Measurements from ENCODE around the gene THAP5. TPM values are rescaled to one million over a fixed set of nuclear protein-coding genes. Genes with fewer than 3 reads are reported as not detected.
"Not testable (repeated sequence)": the region's sequence is repeated elsewhere in the genome, so short reads cannot be mapped to it uniquely, and the experiment has no call there.

Gene THAP5
- total and polyA plus RNA-seq, 4 experiments from 2014 or later = 16.7 to 52.8 (median 37.5) TPM

DNA sequence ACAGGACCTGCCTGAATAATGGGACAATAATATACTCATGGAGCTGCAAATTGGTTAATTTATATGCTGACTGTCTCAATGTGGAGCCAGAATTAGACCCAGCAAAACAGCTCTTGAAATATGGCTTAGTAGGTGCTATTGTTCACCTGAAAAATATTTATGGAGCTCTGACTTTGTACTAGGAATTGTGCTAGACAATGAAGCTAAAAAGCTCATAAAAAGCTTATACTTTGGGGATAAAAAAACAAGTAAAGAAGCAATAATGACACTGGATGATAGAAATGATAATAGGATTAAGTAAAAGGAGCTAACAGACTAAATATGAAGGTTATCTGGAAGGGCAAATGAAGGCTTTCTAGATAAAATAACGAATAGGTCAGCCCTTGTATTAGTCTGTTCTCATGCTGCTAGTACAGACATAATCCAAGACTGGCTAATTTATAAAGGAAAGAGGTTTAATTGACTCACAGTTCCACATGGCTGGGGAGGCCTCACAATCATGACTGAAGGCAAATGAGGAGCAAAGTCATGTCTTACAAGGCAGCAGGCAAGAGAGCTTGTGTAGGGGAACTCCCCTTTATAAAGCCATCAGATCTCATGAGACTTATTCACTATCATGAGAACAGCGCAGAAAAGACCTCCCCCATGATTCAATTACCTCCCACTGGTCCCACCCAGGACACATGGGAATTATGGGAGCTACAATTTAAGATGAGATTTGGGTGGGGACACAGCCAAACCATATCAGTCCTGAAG, 21.2 kb downstream of the THAP5 start:
- H3K36me3 ChIP-seq (ENCODE audit: insufficient read depth, low read length); H3K36me3 Mint-ChIP-seq; H3K4me1 ChIP-seq (ENCODE audit: insufficient read depth, low read length); DNase-seq; H3K9me3 ChIP-seq (ENCODE audit: control insufficient read depth in 1 of 2, low read length in 2 of 2); H3K27me3 Mint-ChIP-seq; H3K9me3 Mint-ChIP-seq; H3K27me3 ChIP-seq (ENCODE audit: insufficient read depth, low read length); intact Hi-C loops (cut with micrococcal nuclease); H3K4me1 Mint-ChIP-seq; H3K4me3 ChIP-seq (ENCODE audit: low read length in 2 of 2); H3K4me3 Mint-ChIP-seq; H3K27ac ChIP-seq (ENCODE audit: low read depth, low read length): not testable (repeated sequence)
- POLR2A ChIA-PET (ENCODE audit: partially characterized antibody) = interaction anchor here (1.5 kb wide), 1 partner anchor 22 kb away, joined by 5 read pairs; the partner anchor contains the start of gene DNAJB9
- CTCF ChIA-PET (ENCODE audit: partially characterized antibody) = interaction anchor here (2.1 kb wide), 1 partner anchor 51 kb away, joined by 7 read pairs; no protein-coding TSS in a partner anchor
- H3K27ac Mint-ChIP-seq = peak overlapping the region in 1 of 7 donors; percentile 49

DNA sequence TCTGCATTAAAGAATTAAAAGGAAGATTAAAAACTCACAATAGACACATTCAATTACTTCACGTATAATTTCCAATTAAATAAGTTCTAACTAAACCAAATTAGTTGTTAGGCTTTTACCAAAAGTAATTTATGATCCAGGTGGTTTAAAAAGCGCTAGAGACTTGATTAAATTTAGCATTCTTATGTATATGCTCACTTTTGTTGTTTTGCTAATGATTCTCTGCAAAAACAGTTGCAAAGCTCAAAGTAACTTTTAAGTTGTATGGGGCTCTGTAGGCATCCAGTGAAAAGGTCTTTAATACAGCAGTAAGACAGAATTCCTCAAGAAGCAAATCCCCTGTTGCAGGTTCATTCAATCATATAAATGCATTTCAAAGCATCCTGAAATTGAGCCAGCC, 28.0 kb downstream of the THAP5 start:
- POLR2A ChIA-PET (ENCODE audit: partially characterized antibody) = interaction anchor here (1.1 to 1.6 kb wide), 2 partner anchors 15 to 28 kb away, joined by 3 read pairs; partner anchors contain the start of gene DNAJB9

DNA sequence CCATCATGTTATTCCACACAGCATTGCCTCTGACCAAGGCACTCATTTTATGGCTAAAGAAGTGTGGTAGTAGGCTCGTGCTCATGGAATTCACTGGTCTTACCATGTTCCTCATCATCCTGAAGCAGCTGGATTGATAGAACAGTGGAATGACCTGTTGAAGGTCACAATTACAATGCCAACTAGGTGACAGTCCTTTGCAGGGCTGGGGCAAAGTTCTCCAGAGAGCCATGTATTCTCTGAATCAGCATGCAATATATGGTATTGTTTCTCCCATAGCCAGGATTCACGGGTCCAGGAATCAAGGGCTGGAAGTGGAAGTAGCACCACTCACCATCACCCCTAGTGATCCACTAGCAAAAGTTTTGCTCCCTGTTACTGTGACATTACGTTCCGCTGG, 30.8 kb downstream of the THAP5 start:
- intact Hi-C loops (cut with micrococcal nuclease); H3K36me3 Mint-ChIP-seq; H3K4me1 Mint-ChIP-seq: not testable (repeated sequence)

More for the DNA sequence above, 28.0 kb downstream of the THAP5 start:
- no peaks in the 10 kb centered on the region for H3K27me3 Mint-ChIP-seq
- CTCF ChIA-PET (ENCODE audit: partially characterized antibody) = interaction anchor here (1.0 kb wide), 1 partner anchor 44 kb away, joined by 3 read pairs; no protein-coding TSS in a partner anchor
- H3K9me3 Mint-ChIP-seq = no peaks in the 10 kb centered on the region
- no peak for DNase-seq
- H3K4me3 ChIP-seq (ENCODE audit: low read length in 2 of 2) = no peak overlapping the region
- no peaks in the 10 kb centered on the region for H3K36me3 Mint-ChIP-seq
- no peaks in the 10 kb centered on the region for H3K27me3 ChIP-seq (ENCODE audit: insufficient read depth, low read length)
- no peaks in the 10 kb centered on the region for H3K36me3 ChIP-seq (ENCODE audit: insufficient read depth, low read length)
- H3K4me3 Mint-ChIP-seq = no peak overlapping the region
- no peaks in the 10 kb centered on the region for H3K4me1 ChIP-seq (ENCODE audit: insufficient read depth, low read length)
- intact Hi-C loops (cut with micrococcal nuclease) = no loop called here
- H3K27ac Mint-ChIP-seq = no peak overlapping the region
- H3K27ac ChIP-seq (ENCODE audit: low read depth, low read length) = no peak overlapping the region
- no peaks in the 10 kb centered on the region for H3K9me3 ChIP-seq (ENCODE audit: control insufficient read depth in 1 of 2, low read length in 2 of 2)
- H3K4me1 Mint-ChIP-seq = no peaks in the 10 kb centered on the region

DNA sequence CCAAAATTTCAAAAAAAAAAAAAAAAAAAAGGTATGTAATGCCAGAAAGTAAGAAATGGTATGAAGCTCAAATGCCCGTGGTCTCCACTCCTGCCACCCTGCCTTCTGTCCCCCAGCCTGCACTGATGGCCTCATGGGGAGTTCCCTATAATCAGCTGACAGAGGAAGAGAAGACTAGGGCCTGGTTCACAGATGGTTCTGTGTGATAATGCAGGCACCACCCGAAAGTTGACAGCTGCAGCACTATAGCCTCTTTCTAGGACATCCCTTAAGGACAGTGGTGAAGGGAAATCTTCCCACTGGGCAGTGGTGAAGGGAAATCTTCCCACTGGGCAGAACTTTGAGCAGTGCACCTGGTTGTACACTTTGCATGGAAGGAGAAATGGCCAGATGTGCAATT, 31.3 kb downstream of the THAP5 start:
- H3K9me3 Mint-ChIP-seq; H3K4me1 ChIP-seq (ENCODE audit: insufficient read depth, low read length); H3K36me3 Mint-ChIP-seq; H3K27ac ChIP-seq (ENCODE audit: low read depth, low read length); H3K27me3 ChIP-seq (ENCODE audit: insufficient read depth, low read length); intact Hi-C loops (cut with micrococcal nuclease); H3K36me3 ChIP-seq (ENCODE audit: insufficient read depth, low read length); H3K27ac Mint-ChIP-seq; H3K27me3 Mint-ChIP-seq; H3K4me3 Mint-ChIP-seq; H3K9me3 ChIP-seq (ENCODE audit: control insufficient read depth in 1 of 2, low read length in 2 of 2); DNase-seq; H3K4me3 ChIP-seq (ENCODE audit: low read length in 2 of 2); H3K4me1 Mint-ChIP-seq: not testable (repeated sequence)
- ChIA-PET POLR2A (ENCODE audit: partially characterized antibody) (interaction anchor here (0.7 kb wide), 1 partner anchor 31 kb away, joined by 3 read pairs; no protein-coding TSS in a partner anchor), CTCF (ENCODE audit: partially characterized antibody) (interaction anchor here (0.7 kb wide), 1 partner anchor 11 kb away, joined by 4 read pairs; no protein-coding TSS in a partner anchor)

More for the DNA sequence above, 30.8 kb downstream of the THAP5 start:
- H3K27ac ChIP-seq (ENCODE audit: low read depth, low read length); H3K4me3 Mint-ChIP-seq; H3K4me1 ChIP-seq (ENCODE audit: insufficient read depth, low read length); H3K36me3 ChIP-seq (ENCODE audit: insufficient read depth, low read length); DNase-seq; H3K27ac Mint-ChIP-seq; H3K4me3 ChIP-seq (ENCODE audit: low read length in 2 of 2); H3K9me3 Mint-ChIP-seq; H3K27me3 ChIP-seq (ENCODE audit: insufficient read depth, low read length); H3K27me3 Mint-ChIP-seq; H3K9me3 ChIP-seq (ENCODE audit: control insufficient read depth in 1 of 2, low read length in 2 of 2): not testable (repeated sequence)
- CTCF ChIA-PET (ENCODE audit: partially characterized antibody) = interaction anchor here (0.7 kb wide), 1 partner anchor 12 kb away, joined by 4 read pairs; no protein-coding TSS in a partner anchor
- POLR2A ChIA-PET (ENCODE audit: partially characterized antibody) = interaction anchor here (0.7 kb wide), 1 partner anchor 30 kb away, joined by 3 read pairs; no protein-coding TSS in a partner anchor

DNA sequence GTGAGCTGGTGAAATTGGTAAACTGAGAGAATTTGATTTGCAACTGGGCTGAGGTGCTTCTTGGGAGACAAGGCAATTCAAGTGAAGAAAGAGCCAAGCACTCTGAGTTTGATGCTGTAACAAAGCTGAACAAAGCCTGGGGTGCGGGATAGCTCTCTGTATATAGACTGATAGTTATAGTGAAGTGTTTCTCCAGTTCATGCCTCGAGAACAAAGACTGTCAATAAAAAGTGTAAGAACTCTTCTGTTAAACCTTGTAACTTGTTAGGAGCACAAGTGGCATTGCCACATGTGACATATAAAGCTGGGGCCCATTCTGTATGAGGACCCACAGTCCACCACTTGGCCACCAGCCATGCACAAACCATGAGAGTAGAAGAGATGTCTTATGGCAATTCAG, 32.3 kb downstream of the THAP5 start:
- ChIA-PET CTCF (ENCODE audit: partially characterized antibody) (no interaction called here), POLR2A (ENCODE audit: partially characterized antibody) (no interaction called here)
- no peak overlapping the region for H3K27ac Mint-ChIP-seq

DNA sequence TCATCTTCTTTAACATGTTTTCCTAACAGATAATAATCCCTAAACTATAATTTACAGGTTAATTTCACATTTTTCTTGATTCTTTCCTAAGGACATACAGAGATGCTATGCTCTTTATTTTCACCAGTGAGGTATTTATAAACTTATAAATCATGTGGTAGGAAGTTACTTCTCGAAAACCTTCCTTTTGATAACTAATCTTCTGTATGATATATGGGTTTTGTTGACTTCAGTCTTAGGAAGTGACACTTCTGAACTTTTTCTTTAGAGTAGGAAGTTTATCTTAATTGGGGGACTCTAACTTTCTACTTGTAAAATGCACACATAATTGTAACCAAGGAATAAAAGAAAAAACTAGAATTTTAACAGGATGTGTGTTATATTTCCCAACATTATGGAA, 33.8 kb downstream of the THAP5 start:
- H3K27ac ChIP-seq (ENCODE audit: low read depth, low read length) = no peak overlapping the region
- no peak for DNase-seq
- Mint-ChIP-seq H3K9me3 (no peaks in the 10 kb centered on the region), H3K36me3 (no peaks in the 10 kb centered on the region), H3K27me3 (peaks cover 0 to 8% of the 10 kb centered on the region in 2 donors), H3K4me3 (no peak overlapping the region), H3K27ac (no peak overlapping the region), H3K4me1 (no peaks in the 10 kb centered on the region)
- H3K9me3 ChIP-seq (ENCODE audit: control insufficient read depth in 1 of 2, low read length in 2 of 2) = no peaks in the 10 kb centered on the region
- H3K4me3 ChIP-seq (ENCODE audit: low read length in 2 of 2) = no peak overlapping the region
- H3K27me3 ChIP-seq (ENCODE audit: insufficient read depth, low read length) = no peaks in the 10 kb centered on the region
- intact Hi-C loops (cut with micrococcal nuclease) = no loop called here
- CTCF ChIA-PET (ENCODE audit: partially characterized antibody) = no interaction called here
- no peaks in the 10 kb centered on the region for H3K4me1 ChIP-seq (ENCODE audit: insufficient read depth, low read length)
- POLR2A ChIA-PET (ENCODE audit: partially characterized antibody) = no interaction called here
- H3K36me3 ChIP-seq (ENCODE audit: insufficient read depth, low read length) = no peaks in the 10 kb centered on the region

More for the DNA sequence above, 32.3 kb downstream of the THAP5 start:
- no peaks in the 10 kb centered on the region for H3K36me3 Mint-ChIP-seq
- no peaks in the 10 kb centered on the region for H3K4me1 Mint-ChIP-seq
- no peak overlapping the region for H3K27ac ChIP-seq (ENCODE audit: low read depth, low read length)
- H3K4me3 ChIP-seq (ENCODE audit: low read length in 2 of 2) = no peak overlapping the region
- H3K4me1 ChIP-seq (ENCODE audit: insufficient read depth, low read length) = no peaks in the 10 kb centered on the region
- no peaks in the 10 kb centered on the region for H3K9me3 ChIP-seq (ENCODE audit: control insufficient read depth in 1 of 2, low read length in 2 of 2)
- intact Hi-C loops (cut with micrococcal nuclease) = no loop called here
- no peak for DNase-seq
- H3K9me3 Mint-ChIP-seq = no peaks in the 10 kb centered on the region
- H3K4me3 Mint-ChIP-seq = no peak overlapping the region
- peaks cover 0 to 8% of the 10 kb centered on the region in 2 donors for H3K27me3 Mint-ChIP-seq
- no peaks in the 10 kb centered on the region for H3K36me3 ChIP-seq (ENCODE audit: insufficient read depth, low read length)
- no peaks in the 10 kb centered on the region for H3K27me3 ChIP-seq (ENCODE audit: insufficient read depth, low read length)

DNA sequence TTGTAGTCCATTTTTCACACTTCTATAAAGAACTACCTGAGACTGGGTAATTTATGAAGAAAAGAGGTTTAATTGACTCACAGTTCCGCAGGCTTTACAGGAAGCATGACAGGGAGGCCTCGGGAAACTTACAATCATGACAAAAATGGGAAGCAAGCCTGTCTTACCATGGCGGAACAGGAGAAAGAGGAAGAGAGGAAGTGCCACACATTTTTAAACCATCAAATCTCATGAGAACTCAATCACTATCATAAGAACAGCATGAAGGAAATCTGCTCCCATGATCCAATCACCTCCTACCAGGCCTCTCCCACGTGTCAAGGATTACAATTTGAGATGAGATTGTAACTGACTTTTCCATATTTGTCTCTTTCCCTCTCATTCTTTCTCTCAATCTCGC, 34.2 kb downstream of the THAP5 start:
- H3K27ac Mint-ChIP-seq = no peak overlapping the region
- CTCF ChIA-PET (ENCODE audit: partially characterized antibody) = no interaction called here

More for the DNA sequence above, 34.2 kb downstream of the THAP5 start:
- Histone ChIP-seq H3K36me3 (ENCODE audit: insufficient read depth, low read length) (no peaks in the 10 kb centered on the region), H3K27me3 (ENCODE audit: insufficient read depth, low read length) (no peaks in the 10 kb centered on the region), H3K4me1 (ENCODE audit: insufficient read depth, low read length) (no peaks in the 10 kb centered on the region), H3K27ac (ENCODE audit: low read depth, low read length) (no peak overlapping the region), H3K4me3 (ENCODE audit: low read length in 2 of 2) (no peak overlapping the region), H3K9me3 (ENCODE audit: control insufficient read depth in 1 of 2, low read length in 2 of 2) (no peaks in the 10 kb centered on the region)
- POLR2A ChIA-PET (ENCODE audit: partially characterized antibody) = no interaction called here
- no peak for DNase-seq
- intact Hi-C loops (cut with micrococcal nuclease) = no loop called here
- Mint-ChIP-seq H3K36me3 (no peaks in the 10 kb centered on the region), H3K4me3 (no peak overlapping the region), H3K9me3 (no peaks in the 10 kb centered on the region), H3K4me1 (no peaks in the 10 kb centered on the region), H3K27me3 (peaks cover 0 to 8% of the 10 kb centered on the region in 2 donors)
